ENCODE results near the gene ENO4.

Gene ENO4

DNA sequence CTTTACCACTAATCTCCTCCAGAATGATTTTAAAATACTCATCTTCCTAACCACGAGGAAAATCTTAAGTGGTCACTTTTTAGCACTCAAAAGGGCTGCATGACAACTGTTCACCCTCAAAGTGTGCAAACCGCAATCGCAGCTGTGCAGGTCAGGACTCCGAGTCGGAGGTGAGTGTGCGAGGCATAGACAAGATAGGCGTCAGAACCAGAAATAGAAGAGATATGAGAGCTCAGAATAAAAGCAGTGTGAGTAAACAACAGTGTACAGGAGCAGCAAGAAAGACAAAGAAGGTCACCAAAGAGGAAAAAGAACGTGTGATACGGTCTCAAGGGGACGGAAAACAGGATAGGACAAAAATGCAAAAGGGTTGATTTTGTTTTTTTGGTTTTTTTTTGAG, 17.5 kb upstream of the ENO4 start:
- no peak for DNase-seq

- peak; percentile 18 for DNase-seq
These were observed 15.0 kb upstream of the ENO4 start for GRCh38 chr10:116833986-116834985.

DNA sequence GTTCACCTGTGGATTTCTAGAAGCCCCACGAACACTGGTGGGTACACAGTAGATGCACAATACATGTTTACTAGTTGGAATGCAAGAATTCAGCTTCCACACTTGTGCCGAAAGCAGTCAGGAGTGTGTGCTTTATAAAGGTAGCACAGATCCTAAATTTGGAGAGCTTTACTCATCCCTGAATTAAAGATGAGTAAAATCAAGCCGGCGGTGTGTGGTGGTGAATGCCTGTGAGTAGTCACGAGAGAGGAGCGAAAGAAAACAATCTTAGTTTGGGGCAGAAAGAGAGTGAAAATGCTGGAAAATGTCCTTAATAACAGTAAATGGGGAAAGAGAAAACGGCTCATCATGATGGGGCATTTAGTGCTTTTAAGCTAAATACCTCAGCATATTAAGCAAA, 13.6 kb upstream of the ENO4 start:
- no peak for DNase-seq

DNA sequence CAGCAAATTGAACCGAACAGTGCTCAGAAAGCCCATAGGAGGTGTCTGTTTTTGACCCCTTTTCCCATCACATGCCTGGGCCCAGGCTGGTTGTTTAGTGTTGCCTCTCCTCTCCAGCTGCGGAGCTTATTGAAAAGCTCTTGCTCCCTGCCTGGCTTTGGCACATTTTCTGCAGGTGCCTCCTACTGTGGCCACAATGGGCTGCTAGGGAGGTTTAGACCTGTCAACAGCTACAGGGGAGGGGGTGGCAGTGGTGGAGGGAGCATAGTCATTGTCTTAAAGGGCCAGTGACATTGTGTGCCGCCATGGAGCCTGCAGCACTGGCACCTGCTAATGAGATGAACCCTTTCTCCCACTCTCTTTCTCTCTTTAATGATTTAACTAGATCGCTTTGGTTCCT, 13.2 kb upstream of the ENO4 start:
- peak; percentile 32 for DNase-seq

GRCh38 chr10:116836902-116837523, 12.3 kb upstream of the ENO4 start:
- no peak for DNase-seq

DNA sequence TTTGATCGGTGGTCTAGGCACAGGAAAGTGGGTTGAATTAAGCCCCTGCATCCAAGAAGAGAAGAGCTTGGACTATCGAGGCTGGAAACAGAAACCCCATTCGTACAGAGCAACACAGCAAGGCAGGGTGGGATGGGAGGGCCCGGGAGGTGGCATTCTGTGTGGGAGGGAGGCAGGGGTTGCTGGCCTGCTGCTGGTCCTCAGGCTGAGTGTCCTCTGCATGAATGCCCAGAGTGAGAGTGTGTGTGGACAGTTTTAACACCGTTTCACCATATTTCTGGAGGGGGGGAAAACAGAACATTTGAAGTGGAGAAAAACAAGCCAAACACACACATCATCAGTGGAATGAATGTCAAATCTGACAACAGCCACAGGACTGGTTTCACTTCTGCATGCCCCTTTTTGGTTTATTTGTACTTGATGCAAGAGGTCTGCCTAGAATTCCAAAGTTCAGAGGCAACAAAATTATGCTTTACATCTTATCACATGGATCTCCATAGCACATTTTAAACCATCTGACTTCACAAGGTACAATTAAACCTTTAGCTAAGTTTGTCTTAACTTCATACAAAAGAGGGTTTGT, 11.1 kb upstream of the ENO4 start:
- DNase-seq = no peak

GRCh38 chr10:116840389-116841075, 8.8 kb upstream of the ENO4 start:
- DNase-seq = no peak

DNA sequence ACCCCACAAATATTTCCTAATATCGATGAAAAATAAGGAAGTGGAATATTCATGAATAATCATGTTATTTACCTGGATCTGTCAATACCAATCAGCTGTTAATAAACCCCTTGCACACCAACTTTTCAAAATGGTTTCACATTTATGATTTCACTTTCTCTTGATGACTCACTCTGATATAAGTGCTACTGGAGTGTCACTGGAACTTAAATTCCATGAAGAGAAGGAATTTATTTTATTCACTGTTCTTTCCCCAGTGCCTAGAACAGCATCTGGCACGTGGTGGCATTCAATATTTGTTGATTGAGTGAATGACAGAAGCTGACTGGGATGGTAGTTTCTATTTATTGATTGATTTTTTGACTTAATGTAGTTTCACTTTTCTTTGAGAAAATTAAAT, 3.5 kb upstream of the ENO4 start:
- DNase-seq = no peak

DNA sequence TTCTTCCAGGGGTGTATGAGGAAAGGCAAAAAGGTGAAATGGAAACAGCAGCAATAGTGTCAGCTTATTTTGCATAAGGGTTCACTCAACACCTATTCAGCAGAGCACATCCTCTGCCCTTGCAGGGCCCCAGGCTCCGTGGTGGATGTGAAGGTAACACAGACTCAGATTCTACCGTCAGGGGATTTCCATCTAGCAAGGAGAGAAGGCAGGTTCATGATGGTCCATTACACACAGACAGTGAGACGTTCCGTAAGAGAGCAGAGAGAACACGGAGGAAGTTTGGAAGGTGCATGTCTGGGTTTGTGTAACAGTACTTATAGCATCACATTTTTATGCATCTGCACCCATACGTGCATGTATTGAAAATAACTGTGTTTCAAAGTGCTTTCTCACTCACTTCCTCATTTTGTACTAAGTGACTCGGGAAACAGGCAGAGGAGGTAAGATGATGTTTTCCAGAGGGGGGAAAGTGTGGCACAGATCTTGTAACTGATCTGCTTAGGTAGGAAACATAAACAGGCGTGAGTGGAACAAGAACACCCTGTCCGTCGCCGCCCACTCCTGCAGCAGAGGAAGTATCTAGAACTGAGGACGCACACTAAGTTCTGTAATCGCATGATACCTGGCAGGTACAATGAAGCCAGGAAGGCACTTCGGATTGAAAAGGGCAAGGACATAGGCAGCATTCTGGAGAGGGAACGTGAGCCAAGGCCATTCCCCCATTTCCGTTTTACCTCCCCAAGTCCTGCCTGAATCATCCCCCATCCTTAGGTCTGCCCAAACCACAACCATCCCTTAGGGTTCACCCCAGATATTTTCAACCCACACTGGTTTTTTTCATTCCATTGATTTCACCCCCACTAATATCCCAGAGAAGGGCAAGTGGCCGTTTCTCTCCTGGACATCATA, 1.0 kb upstream of the ENO4 start:
- no peak for DNase-seq

- DNase-seq = no peak
These were observed 403 bp upstream of the ENO4 start for GRCh38 chr10:116848944-116849247.

- DNase-seq = no peak
These were observed 836 bp downstream of the ENO4 start for GRCh38 chr10:116850058-116850611.

GRCh38 chr10:116852246-116852645, 2.9 kb downstream of the ENO4 start:
- no peak for DNase-seq

GRCh38 chr10:116853287-116853686, 4.0 kb downstream of the ENO4 start:
- DNase-seq = no peak

DNA sequence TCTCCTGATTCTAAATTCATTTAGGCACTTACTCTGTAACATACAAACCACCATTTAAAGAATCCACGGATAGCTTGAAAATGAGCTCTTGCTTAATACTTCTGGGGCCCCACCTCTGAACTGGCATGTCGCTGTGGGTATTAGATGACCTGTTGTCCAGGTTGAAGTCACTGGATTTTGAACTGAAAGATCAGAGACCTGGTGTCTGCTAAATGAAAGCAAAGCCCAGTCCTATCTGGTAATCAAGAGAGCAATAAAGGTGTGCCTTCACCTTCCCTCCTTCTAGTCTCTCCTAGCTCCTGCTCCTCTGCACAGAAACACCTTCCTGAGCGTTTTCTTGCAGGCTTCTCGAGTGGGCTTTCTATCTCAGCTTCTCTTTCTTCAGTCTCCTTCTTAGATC, 4.4 kb downstream of the ENO4 start:
- no peak for DNase-seq

DNA sequence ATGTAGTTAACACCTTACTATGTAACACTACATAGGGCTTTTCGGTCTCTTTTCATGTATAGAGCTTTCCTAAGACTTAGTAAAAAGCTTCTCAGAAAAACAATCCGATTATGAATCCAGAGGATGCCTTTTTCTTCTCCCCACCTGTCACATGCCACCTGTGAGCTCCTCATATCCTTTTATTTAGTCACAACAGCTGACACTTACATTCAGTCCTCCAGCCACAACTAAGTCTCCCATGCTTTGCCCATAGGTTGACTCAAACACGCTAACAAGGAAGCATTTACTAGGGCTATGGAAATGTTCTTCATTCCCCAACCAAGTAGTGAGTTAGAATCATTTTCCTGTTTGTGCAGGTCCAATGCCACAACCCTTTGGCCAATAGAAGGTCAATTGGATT, 7.9 kb downstream of the ENO4 start:
- no peak for DNase-seq

DNA sequence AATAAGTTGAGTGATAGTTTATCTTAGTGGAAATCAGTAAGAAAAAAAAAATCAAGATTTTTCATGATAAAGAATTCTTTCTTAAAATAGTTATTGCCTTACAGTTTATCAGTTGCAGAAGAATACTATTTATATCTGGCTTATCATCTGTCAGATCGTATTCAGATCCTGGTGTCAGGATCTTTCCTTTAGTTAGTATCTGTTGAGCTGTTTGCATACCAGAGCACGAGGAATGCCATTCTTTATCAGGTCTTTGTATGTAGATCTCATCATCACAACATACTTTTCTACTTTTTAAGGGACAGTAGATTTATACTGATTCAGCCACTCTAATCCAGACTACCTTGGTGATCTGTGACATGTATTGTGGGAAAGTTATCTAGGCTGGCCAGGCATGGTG, 12.5 kb downstream of the ENO4 start:
- no peak for DNase-seq

- no peak for DNase-seq
These were observed 15.1 kb downstream of the ENO4 start for GRCh38 chr10:116864436-116864835.

- no peak for DNase-seq
These were observed 16.8 kb downstream of the ENO4 start for GRCh38 chr10:116866066-116866465.

DNA sequence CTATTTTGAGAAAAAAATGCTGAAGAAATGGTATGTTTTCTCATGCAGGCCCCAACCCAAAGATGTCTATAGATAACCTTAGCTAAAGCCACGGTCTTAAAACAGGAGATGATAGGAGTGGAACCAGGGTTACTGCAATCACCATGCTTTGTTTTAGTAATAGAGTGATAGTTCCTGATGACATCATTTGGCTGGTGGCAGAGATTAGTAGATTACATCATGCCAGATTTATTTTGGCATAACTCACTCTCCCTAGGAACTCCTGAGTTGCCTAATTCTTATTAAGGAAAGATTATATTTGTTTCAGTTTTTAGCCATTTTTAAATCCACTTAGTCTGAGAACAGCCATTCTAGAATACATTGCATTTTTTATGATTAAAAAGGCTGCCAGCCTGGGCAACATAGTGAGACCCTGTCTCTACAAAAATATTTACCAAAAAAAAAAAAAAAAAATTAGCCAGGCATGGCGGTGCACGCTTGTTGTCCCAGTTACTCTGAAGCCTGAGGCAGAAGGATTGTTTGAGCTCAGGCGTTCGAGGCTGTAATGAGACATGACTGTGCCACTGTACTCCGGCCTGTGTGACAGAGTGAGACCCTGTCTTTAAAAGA, 17.8 kb downstream of the ENO4 start:
- no peak for DNase-seq

DNA sequence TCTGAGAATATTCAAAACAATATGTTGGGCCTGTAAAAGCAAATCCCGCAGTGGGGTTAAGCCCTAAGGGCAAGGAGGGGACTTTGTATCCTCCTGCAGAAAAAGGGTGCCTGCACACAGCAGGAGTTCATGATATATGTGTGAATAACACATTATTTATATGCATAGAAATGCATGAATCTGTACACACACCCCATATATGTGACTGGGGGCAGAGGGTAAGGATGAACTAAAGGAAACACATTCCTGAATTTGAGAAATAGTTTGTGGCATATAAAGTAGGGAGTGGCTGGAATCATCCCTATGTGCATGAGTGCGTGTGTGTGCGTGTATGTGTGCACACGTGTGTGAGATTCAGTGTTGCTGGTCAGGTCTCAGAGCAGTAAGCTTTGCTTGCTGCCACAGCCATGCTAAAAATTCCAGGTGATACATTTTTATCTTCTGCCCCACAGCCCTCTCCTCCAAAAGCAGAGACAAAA, 18.9 kb downstream of the ENO4 start:
- no peak for DNase-seq

DNA sequence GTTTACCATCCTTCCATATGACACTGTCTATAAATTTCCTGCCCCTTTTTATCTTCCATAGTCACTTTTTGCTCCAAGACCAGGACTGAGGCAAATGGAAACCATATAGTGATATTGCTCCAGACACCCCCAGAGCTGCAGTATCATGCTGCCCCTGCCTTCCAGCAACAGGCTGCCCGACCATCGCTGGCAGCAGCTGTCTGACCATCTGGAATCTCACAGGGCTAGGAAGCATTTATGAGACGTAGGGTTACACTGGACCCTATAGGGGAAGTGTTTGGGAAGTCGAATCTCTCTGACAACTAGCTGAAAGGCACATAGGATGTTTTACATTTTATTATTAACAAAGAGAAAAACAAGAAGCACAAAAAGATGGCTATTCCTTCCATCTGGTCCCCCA, 19.4 kb downstream of the ENO4 start:
- DNase-seq = no peak

- DNase-seq = no peak
These were observed 21.6 kb downstream of the ENO4 start for GRCh38 chr10:116870949-116871348.
